Mesenchymal stem cell (in vitro differentiated cells and primary cell): ENCODE data around the gene ARF5.

Source experiments
- DNase-seq: peaks from one replicate; pipeline ENCODE4 v3.0.0-alpha.2; 2013
- H2AFZ ChIP-seq: one replicate; pipeline ENCODE4 v1.6.1; 2013; ENCODE audit warnings: low read depth, mild to moderate bottlenecking, control low read depth, inconsistent platforms, low read length, moderate library complexity
- H2AK5ac ChIP-seq: 2 replicates; pipeline ENCODE4 v1.6.1; 2013; ENCODE audit warnings: low read length, moderate library complexity, mild to moderate bottlenecking, inconsistent platforms; ENCODE audit not compliant: severe bottlenecking
- H2BK120ac ChIP-seq: one replicate; pipeline ENCODE4 v1.6.1; 2013; ENCODE audit warnings: low read depth, mild to moderate bottlenecking, inconsistent platforms, low read length, moderate library complexity
- H2BK12ac ChIP-seq, 2 experiments: one replicate each; pipeline ENCODE4 v1.6.1; 2013; ENCODE audit warnings: inconsistent platforms in 2 of 2, low read length in 2 of 2, mild to moderate bottlenecking in 2 of 2, moderate library complexity in 2 of 2, control low read depth in 1 of 2
- H2BK15ac ChIP-seq: one replicate; pipeline ENCODE4 v1.6.1; 2013; ENCODE audit warnings: mild to moderate bottlenecking, low read depth, inconsistent platforms; ENCODE audit not compliant: poor library complexity, severe bottlenecking
- H2BK5ac ChIP-seq: 2 replicates; pipeline ENCODE4 v1.6.1; 2013; ENCODE audit warnings: low read depth, mild to moderate bottlenecking, low read length, control low read depth, inconsistent platforms; ENCODE audit not compliant: poor library complexity, severe bottlenecking
- H3K14ac ChIP-seq, 2 experiments: one replicate each; pipeline ENCODE4 v1.6.1; 2013; ENCODE audit warnings: inconsistent platforms in 2 of 2, low read length in 2 of 2, control low read depth in 1 of 2, mild to moderate bottlenecking in 1 of 2, moderate library complexity in 1 of 2
- H3K18ac ChIP-seq, 2 experiments: one replicate each; pipeline ENCODE4 v1.6.1; 2013; ENCODE audit warnings: inconsistent platforms in 2 of 2, low read length in 2 of 2, control low read depth in 1 of 2, low read depth in 1 of 2, mild to moderate bottlenecking in 1 of 2
- H3K23ac ChIP-seq, 2 experiments: one replicate each; pipeline ENCODE4 v1.6.1; 2013; ENCODE audit warnings: inconsistent platforms in 2 of 2, low read length in 2 of 2, mild to moderate bottlenecking in 2 of 2, moderate library complexity in 2 of 2, control low read depth in 1 of 2
- H3K27ac ChIP-seq: 2 replicates; pipeline ENCODE4 v1.5.1; 2013; ENCODE audit warnings: mild to moderate bottlenecking, moderate library complexity, low read length, control low read depth, inconsistent platforms; ENCODE audit not compliant: poor library complexity, severe bottlenecking
- H3K27me3 ChIP-seq, 2 experiments: 2 replicates each; pipeline versions ENCODE4 v1.6.1 to v1.7.0; 2013; ENCODE audit warnings: low read length in 2 of 2, mild to moderate bottlenecking in 2 of 2, moderate library complexity in 2 of 2, control low read depth in 1 of 2, inconsistent platforms in 1 of 2; ENCODE audit not compliant: control insufficient read depth in 1 of 2, insufficient read depth in 1 of 2
- H3K36me3 ChIP-seq, 2 experiments: 2 replicates each; pipeline versions ENCODE4 v1.6.1 to v1.7.0; 2013; ENCODE audit warnings: low read length in 2 of 2, control low read depth in 1 of 2, inconsistent platforms in 1 of 2, low read depth in 1 of 2, mild to moderate bottlenecking in 1 of 2; ENCODE audit not compliant: insufficient read depth in 2 of 2, control insufficient read depth in 1 of 2
- H3K4ac ChIP-seq, 2 experiments: one replicate each; pipeline ENCODE4 v1.6.1; 2013; ENCODE audit warnings: inconsistent platforms in 2 of 2, low read length in 2 of 2, mild to moderate bottlenecking in 2 of 2, moderate library complexity in 2 of 2, control low read depth in 1 of 2, low read depth in 1 of 2
- H3K4me1 ChIP-seq: 2 replicates; pipeline ENCODE4 v1.6.1; 2013; ENCODE audit warnings: low read depth, low read length, control low read depth; ENCODE audit not compliant: control insufficient read depth, insufficient read depth
- H3K4me2 ChIP-seq: 2 replicates; pipeline ENCODE4 v1.6.1; 2013; ENCODE audit warnings: low read length, mild to moderate bottlenecking, inconsistent platforms; ENCODE audit not compliant: poor library complexity, severe bottlenecking
- H3K4me3 ChIP-seq, 2 experiments: 2 replicates each; pipeline versions ENCODE4 v1.5.1 to v1.7.0; 2013; ENCODE audit warnings: low read length in 2 of 2, mild to moderate bottlenecking in 2 of 2, control low read depth in 1 of 2, low read depth in 1 of 2; ENCODE audit not compliant: insufficient read depth in 1 of 2
- H3K79me1 ChIP-seq: replicated peaks from 2 replicates; pipeline ENCODE4 v1.6.1; 2013; ENCODE audit warnings: mild to moderate bottlenecking, control low read depth, low read length, inconsistent platforms; ENCODE audit not compliant: poor library complexity, severe bottlenecking
- H3K9ac ChIP-seq: 2 replicates; pipeline ENCODE4 v1.7.0; 2013; ENCODE audit warnings: mild to moderate bottlenecking, low read length, moderate library complexity
- H3K9me3 ChIP-seq: 2 replicates; pipeline ENCODE4 v1.7.0; 2013; ENCODE audit warnings: mild to moderate bottlenecking, low read length; ENCODE audit not compliant: control insufficient read depth
- H4K8ac ChIP-seq: one replicate; pipeline ENCODE4 v1.6.1; 2013; ENCODE audit warnings: inconsistent platforms, mild to moderate bottlenecking, low read length, moderate library complexity
- H4K91ac ChIP-seq: one replicate; pipeline ENCODE4 v1.6.1; 2013; ENCODE audit warnings: mild to moderate bottlenecking, low read length, inconsistent platforms
- WGBS: methylation state at CpG from one replicate; pipeline ENCODE4 v1.1.7; 2013; ENCODE audit warnings: mixed read lengths; 5-methylcytosine and 5-hydroxymethylcytosine counted together

Gene ARF5

DNA sequence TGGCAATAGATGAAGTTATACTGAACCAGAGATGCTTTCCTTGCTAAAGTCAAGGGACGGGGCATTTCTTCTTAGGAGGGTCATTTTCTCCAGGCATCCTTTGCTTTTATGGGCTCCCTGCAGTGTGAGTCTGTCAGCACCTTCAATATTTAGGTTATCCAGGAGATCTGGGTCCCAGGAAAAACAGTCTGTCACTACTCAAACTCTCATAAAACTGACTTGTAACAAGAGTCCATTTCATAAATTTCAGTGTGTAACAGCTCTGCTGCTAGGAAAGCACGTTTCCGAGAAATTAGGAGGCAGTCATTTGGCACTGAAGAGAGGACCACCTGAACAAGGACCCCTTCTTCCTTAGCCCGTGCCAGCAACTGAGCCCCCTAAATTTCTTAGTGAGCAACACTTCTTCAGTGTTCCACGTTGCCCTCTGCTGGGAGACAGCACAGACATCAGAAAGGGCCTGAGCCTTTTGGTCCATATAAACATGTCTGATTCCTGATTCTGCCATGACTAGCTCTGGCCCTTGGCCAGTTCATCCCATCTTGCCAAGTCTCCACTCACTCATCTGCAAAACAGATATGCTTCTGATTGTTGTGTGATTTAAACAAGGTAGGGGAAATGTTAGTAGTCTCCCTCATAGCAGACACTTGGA lies 10.1 kb upstream of the ARF5 start:
- peaks cover 34% of the 10 kb centered on the region for H3K79me1 ChIP-seq
- no peak overlapping the region for H3K4me3 ChIP-seq
- H3K14ac ChIP-seq, result no peak overlapping the region
- no peak overlapping the region for H3K23ac ChIP-seq
- H3K36me3 ChIP-seq, result peaks cover 18 to 46% of the 10 kb centered on the region in 2 experiments
- no peak overlapping the region for H4K91ac ChIP-seq
- no peak overlapping the region for H2BK120ac ChIP-seq
- peak; percentile 15 for DNase-seq
- H3K9me3 ChIP-seq, result no peaks in the 10 kb centered on the region
- no peak overlapping the region for H3K18ac ChIP-seq
- H2AFZ ChIP-seq, result no peak overlapping the region
- peak overlapping the region; percentile 8 for H3K9ac ChIP-seq
- no peak overlapping the region for H2BK5ac ChIP-seq
- no peak overlapping the region for H2AK5ac ChIP-seq
- H4K8ac ChIP-seq, result no peak overlapping the region
- no peak overlapping the region for H3K27ac ChIP-seq
- H3K4me1 ChIP-seq, result peaks cover 14% of the 10 kb centered on the region
- 71% methylated on average over 5 of the region's 5 CpGs for WGBS
- H2BK12ac ChIP-seq, result no peak overlapping the region
- no peak overlapping the region for H3K4me2 ChIP-seq
- no peaks in the 10 kb centered on the region for H3K27me3 ChIP-seq
- H2BK15ac ChIP-seq, result no peak overlapping the region
- H3K4ac ChIP-seq, result no peak overlapping the region

DNA sequence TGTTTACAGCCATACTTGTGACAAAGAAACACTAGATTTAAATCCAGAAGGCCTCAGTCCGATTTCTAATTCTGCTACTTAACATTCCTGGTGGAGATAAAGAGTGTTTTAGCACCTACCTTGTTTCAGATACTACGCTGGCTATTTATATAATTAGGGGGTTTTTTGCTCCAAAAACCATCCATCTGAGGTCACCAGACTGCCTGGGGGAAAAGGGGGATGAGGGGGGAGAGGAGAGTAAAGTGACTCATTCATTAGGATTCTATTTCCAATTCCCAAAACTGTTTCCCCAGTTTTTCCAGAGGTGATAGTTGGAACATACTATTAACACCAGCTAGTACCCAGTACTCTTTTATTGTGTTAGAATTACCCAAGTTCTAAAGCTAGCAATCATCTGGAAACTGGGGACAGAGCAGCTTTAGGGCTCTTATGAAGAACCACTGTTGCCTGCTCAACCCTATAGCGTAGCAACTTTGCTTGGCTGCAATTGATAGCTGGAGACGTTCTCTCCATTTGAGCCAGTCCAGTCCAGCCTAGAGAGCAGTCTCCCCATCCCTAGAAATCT lies 9.4 kb upstream of the ARF5 start:
- Histone ChIP-seq H3K9ac (peak overlapping the region; percentile 8), H3K14ac (no peak overlapping the region), H3K79me1 (peaks cover 38% of the 10 kb centered on the region), H2BK15ac (no peak overlapping the region), H2BK12ac (no peak overlapping the region), H2AFZ (no peak overlapping the region), H3K27me3 (no peaks in the 10 kb centered on the region), H3K23ac (no peak overlapping the region), H2AK5ac (no peak overlapping the region), H4K8ac (no peak overlapping the region), H3K4ac (peak overlapping the region in 1 of 2 experiments; percentile 61), H3K18ac (no peak overlapping the region), H2BK5ac (no peak overlapping the region), H3K27ac (no peak overlapping the region), H3K4me3 (no peak overlapping the region), H3K9me3 (no peaks in the 10 kb centered on the region), H3K36me3 (peaks cover 18 to 52% of the 10 kb centered on the region in 2 experiments), H3K4me2 (no peak overlapping the region), H2BK120ac (no peak overlapping the region), H3K4me1 (peaks cover 16% of the 10 kb centered on the region), H4K91ac (no peak overlapping the region)
- 89% methylated on average over 3 of the region's 4 CpGs for WGBS
- no peak for DNase-seq

DNA sequence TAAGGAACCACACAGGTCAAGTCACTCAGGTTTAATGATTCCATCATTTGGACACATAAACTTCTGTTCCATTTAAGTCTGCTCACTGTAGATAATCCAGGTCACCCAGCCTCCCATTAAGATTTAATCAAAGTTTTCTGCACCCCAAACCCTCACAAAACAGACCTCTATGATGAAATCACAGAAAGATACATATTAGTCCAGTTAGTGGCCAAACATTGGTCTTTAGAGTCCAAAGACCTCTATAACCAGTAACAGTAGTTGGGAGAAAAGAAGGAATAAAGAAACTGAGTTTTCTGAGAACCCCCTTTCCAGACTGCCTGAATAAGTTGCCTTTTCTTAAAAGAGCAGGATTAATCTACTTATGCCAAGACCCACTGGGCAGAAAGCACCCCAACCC lies 7.6 kb upstream of the ARF5 start:
- Histone ChIP-seq H3K18ac (no peak overlapping the region), H3K23ac (no peak overlapping the region), H2AFZ (no peak overlapping the region), H3K27me3 (no peaks in the 10 kb centered on the region), H4K8ac (no peak overlapping the region), H3K36me3 (peaks cover 18 to 52% of the 10 kb centered on the region in 2 experiments), H2BK120ac (no peak overlapping the region), H3K14ac (no peak overlapping the region), H2BK12ac (no peak overlapping the region), H3K79me1 (peaks cover 35% of the 10 kb centered on the region), H3K4me3 (no peak overlapping the region), H3K4ac (no peak overlapping the region), H3K9me3 (no peaks in the 10 kb centered on the region), H2BK5ac (no peak overlapping the region), H3K9ac (no peak overlapping the region), H3K4me1 (peaks cover 28% of the 10 kb centered on the region), H2AK5ac (no peak overlapping the region), H2BK15ac (no peak overlapping the region), H3K4me2 (no peak overlapping the region), H4K91ac (no peak overlapping the region), H3K27ac (no peak overlapping the region)
- no peak for DNase-seq

- Histone ChIP-seq H2AK5ac (no peak overlapping the region), H3K4me2 (no peak overlapping the region), H4K91ac (no peak overlapping the region), H3K4me3 (peak overlapping the region in 1 of 2 experiments; percentile 31), H3K27me3 (no peaks in the 10 kb centered on the region), H3K4me1 (peaks cover 28% of the 10 kb centered on the region), H3K14ac (no peak overlapping the region), H3K23ac (no peak overlapping the region), H2BK120ac (no peak overlapping the region), H2BK12ac (no peak overlapping the region), H2AFZ (no peak overlapping the region), H3K9me3 (no peaks in the 10 kb centered on the region), H3K4ac (no peak overlapping the region), H4K8ac (no peak overlapping the region), H3K9ac (no peak overlapping the region), H3K36me3 (peaks cover 18 to 52% of the 10 kb centered on the region in 2 experiments), H2BK15ac (no peak overlapping the region), H2BK5ac (no peak overlapping the region), H3K18ac (no peak overlapping the region), H3K27ac (no peak overlapping the region), H3K79me1 (peaks cover 35% of the 10 kb centered on the region)
- whole genome bisulfite sequencing, result 90% methylated on average over 1 of the region's 1 CpG
- DNase-seq, result peak; percentile 16
These were observed 6.5 kb upstream of the ARF5 start for GRCh38 chr7:127581716-127582115.
